Left ventricle myocardium inferior (tissue), 1 donor: ENCODE results near the gene MRPS31. TPM values are rescaled to one million over a fixed set of nuclear protein-coding genes. Genes with fewer than 3 reads are reported as not detected.

Experiments used
- DNase-seq: peaks from one replicate; pipeline ENCODE4 v3.0.0-alpha.2; 2020
- H3K27ac ChIP-seq: fragments of 200-600 bp; replicated peaks from 2 replicates; pipeline ENCODE4 v1.8.0; 2021
- H3K27me3 ChIP-seq: fragments of 200-600 bp; 2 replicates; pipeline ENCODE4 v1.8.0; 2021; ENCODE audit warnings: low read depth
- H3K36me3 ChIP-seq: fragments of 200-600 bp; 2 replicates; pipeline ENCODE4 v1.8.0; 2021
- H3K4me1 ChIP-seq: fragments of 200-600 bp; 2 replicates; pipeline ENCODE4 v1.8.0; 2021
- H3K4me3 ChIP-seq: fragments of 200-600 bp; 2 replicates; pipeline ENCODE4 v1.8.0; 2021; ENCODE audit warnings: mild to moderate bottlenecking, moderate library complexity
- H3K9me3 ChIP-seq: fragments of 200-600 bp; replicated peaks from 2 replicates; pipeline ENCODE4 v1.8.0; 2021
- intact Hi-C: fragments of 100-400 bp; cut with micrococcal nuclease; formaldehyde crosslinking; loops from one replicate; pipeline ENCODE4 v1.11.0; 2022
- total RNA-seq: library from RNA; stranded (reverse); fragmentation: NEBNext Ultra II Directional; extraction: Animal tissue kit (Norgen Biotek cat#: 25700); gene quantifications from one replicate; pipeline ENCODE4 v1.2.1, GENCODE V29; 2021
- TF ChIP-seq, protein P1 (sequence below): fragments of 200-600 bp; IDR thresholded peaks from 2 replicates; pipeline ENCODE4 v1.8.0; 2021; ENCODE audit warnings: antibody characterized with exemption, mild to moderate bottlenecking, borderline replicate concordance
- donor health status: DM: no; HTN: yes; CAD: no; lungs with severe emphysema.

Gene MRPS31
- total RNA-seq, 1 donor from 2014 or later, result 32.2 TPM

GRCh38 chr13:40812724-40813445 is 41.9 kb upstream of the MRPS31 start:
- no peak for DNase-seq
- TF ChIP-seq, protein P1, sequence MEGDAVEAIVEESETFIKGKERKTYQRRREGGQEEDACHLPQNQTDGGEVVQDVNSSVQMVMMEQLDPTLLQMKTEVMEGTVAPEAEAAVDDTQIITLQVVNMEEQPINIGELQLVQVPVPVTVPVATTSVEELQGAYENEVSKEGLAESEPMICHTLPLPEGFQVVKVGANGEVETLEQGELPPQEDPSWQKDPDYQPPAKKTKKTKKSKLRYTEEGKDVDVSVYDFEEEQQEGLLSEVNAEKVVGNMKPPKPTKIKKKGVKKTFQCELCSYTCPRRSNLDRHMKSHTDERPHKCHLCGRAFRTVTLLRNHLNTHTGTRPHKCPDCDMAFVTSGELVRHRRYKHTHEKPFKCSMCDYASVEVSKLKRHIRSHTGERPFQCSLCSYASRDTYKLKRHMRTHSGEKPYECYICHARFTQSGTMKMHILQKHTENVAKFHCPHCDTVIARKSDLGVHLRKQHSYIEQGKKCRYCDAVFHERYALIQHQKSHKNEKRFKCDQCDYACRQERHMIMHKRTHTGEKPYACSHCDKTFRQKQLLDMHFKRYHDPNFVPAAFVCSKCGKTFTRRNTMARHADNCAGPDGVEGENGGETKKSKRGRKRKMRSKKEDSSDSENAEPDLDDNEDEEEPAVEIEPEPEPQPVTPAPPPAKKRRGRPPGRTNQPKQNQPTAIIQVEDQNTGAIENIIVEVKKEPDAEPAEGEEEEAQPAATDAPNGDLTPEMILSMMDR, result no peak
- H3K4me3 ChIP-seq, result no peak overlapping the region
- no peaks in the 10 kb centered on the region for H3K27me3 ChIP-seq
- peaks cover 20% of the 10 kb centered on the region for H3K9me3 ChIP-seq
- H3K27ac ChIP-seq, result no peak overlapping the region
- intact Hi-C loops, result no loop called here
- H3K4me1 ChIP-seq, result no peaks in the 10 kb centered on the region
- peaks cover 36% of the 10 kb centered on the region for H3K36me3 ChIP-seq

DNA sequence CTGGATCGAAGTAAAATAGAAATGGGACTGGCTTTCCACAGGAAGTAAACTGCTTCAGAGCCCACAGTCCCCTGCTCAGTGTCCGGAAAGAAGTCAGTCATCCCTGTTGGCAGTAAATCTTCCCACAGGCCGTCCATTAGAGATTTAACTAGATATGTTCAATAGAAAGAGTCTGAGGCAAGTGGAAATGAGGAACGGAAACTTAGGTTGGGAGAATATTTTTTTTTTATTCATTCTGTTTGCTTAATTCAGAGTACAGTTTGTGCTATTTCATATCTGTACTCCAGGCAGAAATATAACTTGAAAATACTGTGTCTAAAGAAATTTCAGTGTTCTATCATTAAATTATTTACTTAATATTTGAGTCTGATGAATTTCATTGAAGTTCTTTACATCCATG is 41.1 kb upstream of the MRPS31 start:
- no peaks in the 10 kb centered on the region for H3K4me1 ChIP-seq
- H3K4me3 ChIP-seq, result no peak overlapping the region
- no peak overlapping the region for H3K27ac ChIP-seq
- no peak for DNase-seq
- peaks cover 42% of the 10 kb centered on the region for H3K36me3 ChIP-seq
- H3K9me3 ChIP-seq, result peaks cover 20% of the 10 kb centered on the region
- TF ChIP-seq, protein P1, result no peak
- H3K27me3 ChIP-seq, result no peaks in the 10 kb centered on the region
- intact Hi-C loops, result no loop called here

DNA sequence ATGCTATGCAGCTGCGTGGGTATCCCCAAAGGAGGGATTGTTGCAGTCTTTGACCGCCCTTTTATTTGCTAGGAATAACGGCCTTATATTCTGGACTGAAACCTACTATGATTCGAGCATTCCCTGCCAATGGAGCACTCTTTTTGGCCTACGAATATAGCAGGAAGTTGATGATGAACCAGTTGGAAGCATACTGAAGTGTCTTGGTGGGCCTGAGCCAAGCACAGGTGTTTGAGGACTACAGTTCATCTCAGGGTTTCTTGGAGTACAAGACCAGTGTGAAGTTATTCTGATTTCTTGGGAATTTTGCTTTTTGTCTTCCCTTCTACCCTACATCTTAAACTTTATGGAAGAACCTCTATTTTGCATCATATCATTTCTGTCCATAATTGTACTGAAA is 38.5 kb upstream of the MRPS31 start:
- intact Hi-C loops, result no loop called here

GRCh38 chr13:40806241-40806640 is 35.3 kb upstream of the MRPS31 start:
- H3K4me3 ChIP-seq, result no peak overlapping the region
- peaks cover 55% of the 10 kb centered on the region for H3K36me3 ChIP-seq
- intact Hi-C loops, result no loop called here
- H3K9me3 ChIP-seq, result no peaks in the 10 kb centered on the region
- no peak for DNase-seq
- no peak overlapping the region for H3K27ac ChIP-seq
- no peaks in the 10 kb centered on the region for H3K27me3 ChIP-seq
- TF ChIP-seq, protein P1, result no peak
- peaks cover 4% of the 10 kb centered on the region for H3K4me1 ChIP-seq

More for the DNA sequence above, 38.5 kb upstream of the MRPS31 start:
- TF ChIP-seq, protein P1, result no peak
- no peak for DNase-seq
- H3K27me3 ChIP-seq, result no peaks in the 10 kb centered on the region
- peaks cover 47% of the 10 kb centered on the region for H3K36me3 ChIP-seq
- H3K4me1 ChIP-seq, result peaks cover 4% of the 10 kb centered on the region
- H3K4me3 ChIP-seq, result no peak overlapping the region
- H3K27ac ChIP-seq, result no peak overlapping the region
- no peaks in the 10 kb centered on the region for H3K9me3 ChIP-seq

- Histone ChIP-seq H3K27ac (no peak overlapping the region), H3K4me1 (peaks cover 4% of the 10 kb centered on the region), H3K9me3 (no peaks in the 10 kb centered on the region), H3K36me3 (peaks cover 62% of the 10 kb centered on the region), H3K27me3 (no peaks in the 10 kb centered on the region), H3K4me3 (no peak overlapping the region)
- intact Hi-C loops, result no loop called here
- no peak for DNase-seq
- TF ChIP-seq, protein P1, result no peak
These were observed 32.3 kb upstream of the MRPS31 start for GRCh38 chr13:40803316-40803715.
